ENCODE results near the gene CDH2. TPM values are rescaled to one million over a fixed set of nuclear protein-coding genes. Genes with fewer than 3 reads are reported as not detected.

Gene CDH2
- total RNA-seq: under 1 TPM in 3 of 5 experiments, not detected in 2; 0.15 to 0.27 (median 0.19) TPM
- polyA plus RNA-seq: under 1 TPM; 0.05 to 0.45 TPM
- not detected for total RNA-seq

- Mint-ChIP-seq H3K27me3 (peaks cover 46 to 58% (median 54%) of the 10 kb centered on the region in 5 donors), H3K4me1 (peaks cover 5 to 28% (median 22%) of the 10 kb centered on the region in 7 donors)
- peak; percentile 44 for ATAC-seq
Observed at GRCh38 chr18:28176948-28177827, at the start of gene CDH2. TSS of gene CDH2 (minus strand) at chr18:28177130. CDS start at chr18:28177022, 108 bp downstream.

DNA sequence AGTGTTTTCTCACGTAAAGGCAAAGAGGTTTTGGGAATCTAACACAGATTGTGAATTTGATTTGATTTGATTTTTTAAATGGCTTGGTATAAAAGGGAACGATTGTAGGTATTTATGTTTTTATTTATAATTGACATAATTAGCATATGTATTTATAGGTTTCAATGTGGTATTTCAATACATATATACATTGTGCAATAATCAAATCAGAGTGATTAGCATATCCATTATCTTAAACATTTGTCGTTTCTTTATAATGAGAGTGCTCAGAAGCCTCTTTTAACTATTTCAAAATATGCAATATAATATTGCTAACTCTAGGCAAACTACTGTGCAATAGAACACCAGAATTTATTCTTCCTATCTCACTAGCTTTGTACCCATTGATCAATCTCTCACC is 35.1 kb upstream of the CDH2 start:
- Mint-ChIP-seq H3K27me3 (no peaks in the 10 kb centered on the region), H3K4me1 (peaks cover 0 to 6% (median 0%) of the 10 kb centered on the region in 7 donors), H3K9me3 (peaks cover 0 to 11% (median 3%) of the 10 kb centered on the region in 11 donors), H3K36me3 (no peaks in the 10 kb centered on the region), H3K27ac (no peak overlapping the region), H3K4me3 (no peak overlapping the region)
- Histone ChIP-seq H3K4me3 (ENCODE audit: low read length) (no peak overlapping the region), H3K4me1 (ENCODE audit: control insufficient read depth in 2 of 2, insufficient read depth in 2 of 2, low read length in 2 of 2) (no peaks in the 10 kb centered on the region), H3K9me3 (ENCODE audit: control insufficient read depth in 2 of 3, low read length in 3 of 3) (no peaks in the 10 kb centered on the region), H3K27me3 (ENCODE audit: control insufficient read depth in 2 of 2, insufficient read depth in 2 of 2, low read length in 2 of 2) (no peaks in the 10 kb centered on the region), H3K27ac (ENCODE audit: low read depth, low read length) (no peak overlapping the region), H3K36me3 (ENCODE audit: control insufficient read depth in 2 of 3, insufficient read depth in 3 of 3, low read length in 3 of 3) (no peaks in the 10 kb centered on the region)
- POLR2A ChIA-PET: no interaction called here
- CTCF ChIA-PET: no interaction called here
- intact Hi-C loops (cut with micrococcal nuclease): no loop called here
- no peak for DNase-seq
- ATAC-seq: no peak

More at GRCh38 chr18:28176948-28177827, at the start of gene CDH2:
- Histone ChIP-seq H3K9me3 (ENCODE audit: control insufficient read depth in 2 of 3, low read length in 3 of 3) (no peaks in the 10 kb centered on the region), H3K4me3 (ENCODE audit: low read length) (no peak within 1 kb of the TSS), H3K4me1 (ENCODE audit: control insufficient read depth in 2 of 2, insufficient read depth in 2 of 2, low read length in 2 of 2) (no peaks in the 10 kb centered on the region), H3K27me3 (ENCODE audit: control insufficient read depth in 2 of 2, insufficient read depth in 2 of 2, low read length in 2 of 2) (peaks cover 4% of the 10 kb centered on the region in 2 donors), H3K27ac (ENCODE audit: low read depth, low read length) (no peak within 1 kb of the TSS), H3K36me3 (ENCODE audit: control insufficient read depth in 2 of 3, insufficient read depth in 3 of 3, low read length in 3 of 3) (no peaks in the 10 kb centered on the region)
- Mint-ChIP-seq H3K36me3 (peaks cover 0 to 10% (median 4%) of the 10 kb centered on the region in 5 donors), H3K4me3 (peak within 1 kb of the TSS; percentile 54 to 85 (median 80)), H3K9me3 (peaks cover 0 to 17% (median 4%) of the 10 kb centered on the region in 11 donors), H3K27ac (peak within 1 kb of the TSS in 1 of 9 donors; percentile 45)
- intact Hi-C loops (cut with micrococcal nuclease): no loop called here
- DNase-seq: peak in 1 of 9 donors; percentile 31
- ChIA-PET POLR2A (no interaction called here), CTCF (no interaction called here)

DNA sequence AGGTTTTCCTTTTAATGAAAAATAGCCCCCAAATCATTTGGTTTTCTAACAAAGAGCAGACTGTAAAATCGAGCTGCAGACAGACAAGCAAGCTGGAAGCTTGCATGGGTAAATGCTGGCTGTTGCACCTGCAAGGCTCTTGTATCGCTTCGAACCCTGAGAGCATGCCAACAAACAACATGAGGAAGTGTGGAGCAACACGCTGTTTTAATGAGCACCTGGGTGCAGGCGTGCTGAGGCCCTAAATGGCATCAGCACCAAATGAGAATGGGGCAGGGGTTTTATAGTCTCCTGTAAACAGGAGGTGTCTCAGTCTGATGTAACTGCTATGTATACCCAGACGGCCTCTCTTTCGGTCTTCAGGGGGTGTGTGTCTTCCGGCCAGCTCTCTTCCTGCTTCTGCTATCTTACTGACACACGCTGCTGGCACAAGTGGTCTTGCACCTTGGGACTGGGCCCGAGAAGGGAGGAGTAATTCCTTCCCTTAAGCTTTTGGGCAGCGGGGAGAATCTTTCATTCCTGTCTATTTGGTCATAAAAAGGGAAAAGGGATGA is 31.9 kb upstream of the CDH2 start:
- intact Hi-C loops (cut with micrococcal nuclease): no loop called here
- Histone ChIP-seq H3K4me3 (ENCODE audit: low read length) (no peak overlapping the region), H3K9me3 (ENCODE audit: control insufficient read depth in 2 of 3, low read length in 3 of 3) (no peaks in the 10 kb centered on the region), H3K4me1 (ENCODE audit: control insufficient read depth in 2 of 2, insufficient read depth in 2 of 2, low read length in 2 of 2) (no peaks in the 10 kb centered on the region), H3K27me3 (ENCODE audit: control insufficient read depth in 2 of 2, insufficient read depth in 2 of 2, low read length in 2 of 2) (no peaks in the 10 kb centered on the region), H3K36me3 (ENCODE audit: control insufficient read depth in 2 of 3, insufficient read depth in 3 of 3, low read length in 3 of 3) (no peaks in the 10 kb centered on the region), H3K27ac (ENCODE audit: low read depth, low read length) (no peak overlapping the region)
- no peak overlapping the region for H3K27ac Mint-ChIP-seq
- peaks cover 0 to 6% (median 0%) of the 10 kb centered on the region in 7 donors for H3K4me1 Mint-ChIP-seq
- no peak for ATAC-seq
- DNase-seq: no peak
- ChIA-PET POLR2A (no interaction called here), CTCF (no interaction called here)
- no peaks in the 10 kb centered on the region for H3K36me3 Mint-ChIP-seq
- H3K9me3 Mint-ChIP-seq: peaks cover 0 to 13% (median 5%) of the 10 kb centered on the region in 11 donors
- H3K4me3 Mint-ChIP-seq: no peak overlapping the region
- H3K27me3 Mint-ChIP-seq: no peaks in the 10 kb centered on the region

GRCh38 chr18:28208268-28208667 is 31.3 kb upstream of the CDH2 start:
- no peaks in the 10 kb centered on the region for H3K36me3 ChIP-seq (ENCODE audit: control insufficient read depth in 2 of 3, insufficient read depth in 3 of 3, low read length in 3 of 3)
- H3K9me3 Mint-ChIP-seq: peaks cover 0 to 13% (median 5%) of the 10 kb centered on the region in 11 donors
- DNase-seq (no peak), ATAC-seq (no peak)
- no peaks in the 10 kb centered on the region for H3K9me3 ChIP-seq (ENCODE audit: control insufficient read depth in 2 of 3, low read length in 3 of 3)
- no peak overlapping the region for H3K27ac ChIP-seq (ENCODE audit: low read depth, low read length)
- no peak overlapping the region for H3K4me3 ChIP-seq (ENCODE audit: low read length)
- H3K27ac Mint-ChIP-seq: no peak overlapping the region
- H3K4me1 ChIP-seq (ENCODE audit: control insufficient read depth in 2 of 2, insufficient read depth in 2 of 2, low read length in 2 of 2): no peaks in the 10 kb centered on the region
- no peaks in the 10 kb centered on the region for H3K36me3 Mint-ChIP-seq
- POLR2A ChIA-PET: no interaction called here
- CTCF ChIA-PET: no interaction called here
- H3K4me1 Mint-ChIP-seq: peaks cover 0 to 6% (median 0%) of the 10 kb centered on the region in 7 donors
- no peaks in the 10 kb centered on the region for H3K27me3 Mint-ChIP-seq
- intact Hi-C loops (cut with micrococcal nuclease): no loop called here
- H3K4me3 Mint-ChIP-seq: no peak overlapping the region
- no peaks in the 10 kb centered on the region for H3K27me3 ChIP-seq (ENCODE audit: control insufficient read depth in 2 of 2, insufficient read depth in 2 of 2, low read length in 2 of 2)

- intact Hi-C loops (cut with micrococcal nuclease): no loop called here
- Histone ChIP-seq H3K9me3 (ENCODE audit: control insufficient read depth in 2 of 3, low read length in 3 of 3) (no peaks in the 10 kb centered on the region), H3K27ac (ENCODE audit: low read depth, low read length) (no peak overlapping the region), H3K36me3 (ENCODE audit: control insufficient read depth in 2 of 3, insufficient read depth in 3 of 3, low read length in 3 of 3) (no peaks in the 10 kb centered on the region), H3K4me1 (ENCODE audit: control insufficient read depth in 2 of 2, insufficient read depth in 2 of 2, low read length in 2 of 2) (no peaks in the 10 kb centered on the region), H3K4me3 (ENCODE audit: low read length) (no peak overlapping the region), H3K27me3 (ENCODE audit: control insufficient read depth in 2 of 2, insufficient read depth in 2 of 2, low read length in 2 of 2) (no peaks in the 10 kb centered on the region)
- H3K9me3 Mint-ChIP-seq: peaks cover 0 to 16% (median 3%) of the 10 kb centered on the region in 11 donors
- H3K27me3 Mint-ChIP-seq: no peaks in the 10 kb centered on the region
- DNase-seq: no peak
- no peak for ATAC-seq
- H3K36me3 Mint-ChIP-seq: peaks cover 0 to 3% (median 0%) of the 10 kb centered on the region in 5 donors
- H3K4me3 Mint-ChIP-seq: no peak overlapping the region
- H3K4me1 Mint-ChIP-seq: peaks cover 0 to 6% (median 0%) of the 10 kb centered on the region in 7 donors
- POLR2A ChIA-PET: no interaction called here
- H3K27ac Mint-ChIP-seq: no peak overlapping the region
- CTCF ChIA-PET: no interaction called here
Observed at GRCh38 chr18:28204154-28204553, 27.2 kb upstream of the CDH2 start.

GRCh38 chr18:28201056-28201455 is 24.1 kb upstream of the CDH2 start:
- ATAC-seq (no peak), DNase-seq (no peak)
- Histone ChIP-seq H3K27me3 (ENCODE audit: control insufficient read depth in 2 of 2, insufficient read depth in 2 of 2, low read length in 2 of 2) (no peaks in the 10 kb centered on the region), H3K27ac (ENCODE audit: low read depth, low read length) (no peak overlapping the region), H3K4me1 (ENCODE audit: control insufficient read depth in 2 of 2, insufficient read depth in 2 of 2, low read length in 2 of 2) (no peaks in the 10 kb centered on the region), H3K4me3 (ENCODE audit: low read length) (no peak overlapping the region), H3K9me3 (ENCODE audit: control insufficient read depth in 2 of 3, low read length in 3 of 3) (no peaks in the 10 kb centered on the region), H3K36me3 (ENCODE audit: control insufficient read depth in 2 of 3, insufficient read depth in 3 of 3, low read length in 3 of 3) (no peaks in the 10 kb centered on the region)
- peaks cover 0 to 14% (median 2%) of the 10 kb centered on the region in 11 donors for H3K9me3 Mint-ChIP-seq
- ChIA-PET POLR2A (no interaction called here), CTCF (no interaction called here)
- H3K27ac Mint-ChIP-seq: no peak overlapping the region
- peaks cover 0 to 3% (median 0%) of the 10 kb centered on the region in 5 donors for H3K36me3 Mint-ChIP-seq
- no peak overlapping the region for H3K4me3 Mint-ChIP-seq
- no peaks in the 10 kb centered on the region for H3K4me1 Mint-ChIP-seq
- intact Hi-C loops (cut with micrococcal nuclease): no loop called here
- H3K27me3 Mint-ChIP-seq: peaks cover 0 to 4% (median 0%) of the 10 kb centered on the region in 5 donors

Measured in naive thymus-derived CD4-positive, alpha-beta T cell (primary cell).